ENCODE results near the gene ISX.

Gene ISX

GRCh38 chr22:35103761-35104160 is 37.8 kb downstream of the ISX start:
- FAIRE-seq: no peak
- no peak for DNase-seq (ENCODE audit: extremely low spot score, insufficient read length, low read depth)

DNA sequence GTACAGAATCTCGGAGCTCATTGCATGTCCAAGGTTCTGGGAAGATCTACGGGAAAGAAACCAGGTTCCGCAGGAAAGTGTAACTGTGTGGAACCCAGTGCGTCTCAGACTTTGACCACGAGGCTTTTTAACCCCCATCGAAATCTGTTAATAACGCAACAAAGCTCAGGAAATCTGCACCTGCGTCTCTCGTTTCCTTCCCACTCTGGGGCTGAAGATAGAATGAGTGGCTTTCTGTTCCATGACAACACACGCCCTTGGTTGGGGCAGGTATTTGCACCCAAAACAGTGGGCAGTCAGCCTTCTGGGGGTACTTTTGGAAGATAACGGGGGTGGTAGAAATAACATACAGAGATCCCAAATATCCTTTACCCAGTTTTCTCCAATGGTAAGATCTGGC is 38.5 kb downstream of the ISX start:
- FAIRE-seq: peak; percentile 57
- DNase-seq (ENCODE audit: extremely low spot score, insufficient read length, low read depth): no peak

DNA sequence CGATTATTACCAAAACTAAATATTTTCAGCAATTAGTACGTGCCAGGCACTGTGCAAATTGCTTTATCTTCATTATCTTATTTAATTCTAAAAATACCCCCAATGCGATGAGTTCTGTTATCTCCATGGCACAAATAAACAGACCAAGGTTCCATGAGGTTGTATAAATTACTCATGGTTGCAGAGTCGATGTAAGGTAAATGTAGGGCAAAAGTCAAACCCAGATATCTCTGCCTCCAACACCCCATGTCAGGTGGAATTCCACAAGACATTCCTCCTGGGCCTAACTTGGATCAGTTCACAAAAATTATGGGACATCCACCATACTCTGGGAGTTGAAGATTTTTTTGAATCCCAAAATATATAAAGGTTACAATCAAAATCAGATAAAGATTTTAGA is 43.7 kb downstream of the ISX start:
- DNase-seq (ENCODE audit: extremely low spot score, insufficient read length, low read depth) (no peak), FAIRE-seq (no peak)

- FAIRE-seq: no peak
These were observed 45.3 kb downstream of the ISX start for GRCh38 chr22:35111244-35111643.

DNA sequence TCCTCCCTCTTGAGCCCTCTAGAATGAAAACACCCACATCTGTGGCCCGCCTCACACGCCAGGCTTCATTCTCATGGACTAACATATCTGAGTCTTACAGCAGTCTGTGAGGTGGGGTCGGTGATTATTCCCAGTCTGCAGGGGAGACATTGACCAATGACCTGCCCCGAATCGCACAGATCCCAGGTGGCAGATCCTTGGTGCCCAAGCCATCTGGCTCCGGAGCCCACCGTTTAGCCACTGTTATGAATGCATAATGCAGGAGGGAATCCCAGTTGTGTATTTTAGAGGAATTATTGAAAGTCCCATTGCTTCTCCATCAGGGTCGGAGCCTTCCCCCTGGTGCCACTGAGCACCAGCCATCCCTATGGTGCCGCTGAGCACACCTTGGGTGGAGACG is 47.4 kb downstream of the ISX start:
- no peak for FAIRE-seq

More at GRCh38 chr22:35111244-35111643, 45.3 kb downstream of the ISX start:
- no peak for DNase-seq (ENCODE audit: extremely low spot score, insufficient read length, low read depth)

DNA sequence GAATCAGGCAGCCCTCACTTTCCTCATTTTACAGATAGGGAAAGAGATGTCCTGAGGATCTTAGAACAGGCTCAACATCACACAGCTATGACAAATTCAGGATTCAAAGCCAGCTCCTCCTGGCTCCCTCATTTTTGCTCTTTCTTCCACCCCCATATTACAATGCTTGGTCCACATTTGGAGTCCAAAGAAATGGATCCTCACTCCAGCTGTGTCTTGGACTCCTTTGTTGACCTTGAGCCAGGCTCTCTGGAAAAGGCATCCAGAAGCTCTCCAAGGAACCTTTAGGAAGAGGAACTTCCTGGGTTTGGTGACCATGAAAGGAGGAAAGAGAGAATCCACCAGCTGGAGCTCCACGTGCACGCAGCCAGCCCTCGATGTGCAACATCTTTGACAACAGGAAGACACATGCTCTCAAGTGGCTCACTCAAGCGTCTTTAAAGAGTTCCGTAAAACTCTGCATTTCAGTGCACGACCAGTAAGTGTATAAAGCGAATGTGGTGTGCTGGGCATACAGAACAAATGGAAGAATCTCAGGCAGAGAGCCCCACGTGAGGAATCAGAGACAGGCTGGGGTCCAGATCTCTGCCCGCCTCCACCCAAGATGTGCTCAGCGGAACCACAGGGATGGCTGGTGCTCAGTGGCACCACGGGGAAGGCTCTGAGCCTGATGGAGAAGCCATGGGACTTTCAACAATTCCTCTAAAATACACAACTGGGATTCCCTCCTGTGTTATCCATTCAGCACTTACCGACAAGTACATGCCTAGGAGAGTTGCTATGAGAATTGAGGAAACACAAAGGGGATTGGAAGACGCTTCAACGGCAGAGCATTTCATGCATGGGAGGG is 48.4 kb downstream of the ISX start:
- DNase-seq (ENCODE audit: extremely low spot score, insufficient read length, low read depth) (no peak), FAIRE-seq (no peak)

More for the DNA sequence above, 47.4 kb downstream of the ISX start:
- no peak for DNase-seq (ENCODE audit: extremely low spot score, insufficient read length, low read depth)

DNA sequence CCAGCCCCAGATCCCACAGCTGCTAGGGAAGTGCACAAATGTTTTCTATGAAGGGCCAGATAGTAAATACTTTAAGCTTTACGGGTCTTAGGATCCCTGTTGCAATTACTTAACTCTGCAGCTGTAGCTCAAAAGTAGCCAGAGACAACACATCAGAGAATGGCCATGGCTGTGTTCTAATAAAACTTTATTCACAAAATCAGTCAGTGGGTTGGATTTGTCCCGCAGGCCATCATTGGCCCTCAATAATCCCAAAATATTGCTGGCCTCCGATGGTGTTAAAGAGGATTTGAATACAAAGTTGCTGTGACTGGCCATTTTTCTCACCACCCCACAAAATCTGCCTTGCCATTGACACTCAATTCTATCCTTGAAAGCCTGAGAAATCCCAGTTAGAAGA is 49.6 kb downstream of the ISX start:
- FAIRE-seq (no peak), DNase-seq (ENCODE audit: extremely low spot score, insufficient read length, low read depth) (no peak)

- FAIRE-seq (no peak), DNase-seq (ENCODE audit: extremely low spot score, insufficient read length, low read depth) (no peak)
These were observed 50.3 kb downstream of the ISX start for GRCh38 chr22:35116269-35116668.

- FAIRE-seq (peak; percentile 15), DNase-seq (ENCODE audit: extremely low spot score, insufficient read length, low read depth) (no peak)
These were observed 50.9 kb downstream of the ISX start for GRCh38 chr22:35116817-35117216.

DNA sequence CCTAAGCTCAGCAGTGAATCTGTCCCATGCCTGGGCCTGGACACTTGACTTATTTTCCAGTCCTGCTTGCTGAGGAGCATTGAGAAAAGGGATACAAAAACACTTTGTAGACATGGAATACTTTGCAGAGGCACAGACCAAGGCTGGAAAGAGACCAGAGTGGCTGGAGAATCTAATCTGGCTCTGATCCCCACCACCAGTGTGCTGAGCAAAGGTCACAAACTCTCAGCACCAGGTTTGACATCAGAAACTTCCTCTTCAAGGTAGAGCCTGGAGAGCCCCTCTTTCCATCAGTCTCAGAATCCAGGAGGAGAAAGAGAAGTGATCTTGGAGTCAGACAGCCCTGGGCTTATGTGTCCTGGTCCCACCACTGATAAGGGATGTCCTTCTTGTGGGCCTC is 53.5 kb downstream of the ISX start:
- DNase-seq (ENCODE audit: extremely low spot score, insufficient read length, low read depth) (no peak), FAIRE-seq (peak; percentile 26)

- no peak for DNase-seq (ENCODE audit: extremely low spot score, insufficient read length, low read depth)
- peak; percentile 69 for FAIRE-seq
These were observed 58.8 kb downstream of the ISX start for GRCh38 chr22:35124691-35125219.

GRCh38 chr22:35126993-35127392 is 61.0 kb downstream of the ISX start:
- FAIRE-seq (peak; percentile 99), DNase-seq (ENCODE audit: extremely low spot score, insufficient read length, low read depth) (no peak)

DNA sequence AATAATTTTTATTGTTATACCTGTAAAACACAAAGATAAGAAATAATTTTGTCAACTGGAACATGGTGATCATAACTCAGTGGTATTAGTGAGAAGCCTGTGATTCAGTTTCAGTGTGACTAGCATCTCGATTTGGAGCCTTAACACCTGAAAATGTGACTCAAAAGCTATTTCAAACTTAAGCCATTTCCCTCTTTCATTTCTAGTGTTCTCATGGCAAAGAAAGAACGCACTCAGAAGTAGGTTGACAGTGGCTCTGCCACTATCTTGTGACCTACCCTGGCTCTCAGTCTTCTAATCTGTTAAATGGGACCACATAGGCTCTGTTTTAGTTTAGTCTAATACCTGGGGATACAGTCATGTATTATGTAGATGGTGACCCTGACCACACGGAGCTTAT is 62.7 kb downstream of the ISX start:
- peak; percentile 97 for FAIRE-seq
- DNase-seq (ENCODE audit: extremely low spot score, insufficient read length, low read depth): peak; percentile 36

GRCh38 chr22:35131525-35132000 is 65.6 kb downstream of the ISX start:
- FAIRE-seq (peak; percentile 9), DNase-seq (ENCODE audit: extremely low spot score, insufficient read length, low read depth) (no peak)

DNA sequence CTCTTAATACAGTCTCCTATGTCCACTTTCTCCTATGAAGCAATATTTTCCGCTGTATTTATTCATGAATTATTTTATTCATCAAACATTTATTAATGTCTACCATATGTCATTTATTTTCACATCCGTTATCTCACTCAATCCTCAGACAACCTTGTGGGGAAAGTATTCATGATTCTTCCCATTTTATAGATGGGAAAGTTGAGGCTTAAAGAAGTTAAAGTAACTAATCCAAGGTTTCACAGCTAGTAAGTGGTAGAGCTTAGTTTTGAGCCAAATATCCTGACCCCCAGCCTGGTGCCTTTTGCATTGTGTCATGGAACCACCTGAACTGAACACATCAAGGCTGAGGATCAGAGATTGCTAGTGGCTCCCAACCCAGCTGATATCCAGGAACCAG is 66.6 kb downstream of the ISX start:
- FAIRE-seq: peak; percentile 33
- no peak for DNase-seq (ENCODE audit: extremely low spot score, insufficient read length, low read depth)

DNA sequence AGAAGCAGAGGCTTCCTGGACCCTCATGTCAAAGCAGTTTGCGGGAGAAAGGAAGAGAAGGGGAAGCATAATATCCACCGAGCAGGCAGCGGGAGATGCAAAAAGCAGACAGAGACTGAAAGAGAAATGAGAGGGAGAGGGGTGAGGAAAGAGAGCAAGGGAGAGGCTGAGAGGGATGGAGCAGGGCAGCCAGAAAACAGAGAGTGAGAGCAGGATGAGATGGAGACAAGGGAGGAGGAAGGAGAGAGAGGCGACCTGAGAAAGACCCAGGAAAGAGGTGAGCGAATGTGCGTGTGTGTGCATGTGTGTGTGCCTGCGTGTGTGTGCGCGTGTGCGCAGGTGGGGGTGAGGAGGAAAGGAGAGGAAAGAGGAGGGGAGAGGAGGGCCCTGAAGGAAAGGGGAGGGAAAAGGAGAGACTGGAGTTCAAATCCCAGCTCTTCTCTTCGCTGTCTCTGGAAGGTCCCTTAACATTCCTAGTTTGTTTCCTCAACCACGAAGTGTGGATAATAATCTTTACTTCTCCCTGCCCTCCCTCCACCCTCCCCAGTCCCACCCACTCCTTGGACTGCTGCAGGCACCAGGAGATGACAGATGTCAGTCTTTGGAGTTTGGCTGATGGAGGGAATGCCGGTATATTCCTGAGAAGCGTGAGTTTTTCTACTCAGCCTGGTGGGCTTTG is 67.9 kb downstream of the ISX start:
- DNase-seq (ENCODE audit: extremely low spot score, insufficient read length, low read depth) (no peak), FAIRE-seq (peak; percentile 12)

DNA sequence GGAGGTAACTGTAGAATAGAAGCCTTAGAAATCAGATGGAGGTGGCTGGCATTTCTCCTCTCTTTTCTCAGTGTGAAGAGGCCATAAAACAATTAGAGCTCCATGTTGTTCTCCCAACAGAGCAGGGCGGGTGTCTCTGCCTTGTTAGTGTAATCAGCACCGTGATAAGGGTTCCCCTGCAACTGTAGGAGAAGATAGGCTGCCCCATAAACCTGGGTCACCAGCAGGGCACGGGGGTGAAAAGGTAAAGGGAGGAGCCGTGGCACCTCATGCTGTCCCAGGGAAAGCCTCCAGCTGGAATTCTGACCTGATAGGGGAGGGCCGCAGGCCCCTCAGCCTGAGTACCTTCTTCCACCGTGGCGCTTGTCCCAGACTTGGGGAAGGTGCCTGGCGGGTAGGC is 68.7 kb downstream of the ISX start:
- FAIRE-seq (no peak), DNase-seq (ENCODE audit: extremely low spot score, insufficient read length, low read depth) (no peak)

- FAIRE-seq: peak; percentile 72
- no peak for DNase-seq (ENCODE audit: extremely low spot score, insufficient read length, low read depth)
These were observed 69.2 kb downstream of the ISX start for GRCh38 chr22:35135165-35135564.

All from GM18507 (cell line).